HEK293 (cell line): Measurements from ENCODE around the gene RNASET2.

ENCODE experiments used
- CTCF ChIA-PET: fragments of 350-600 bp; formaldehyde crosslinking; extraction: SDS; loops from one replicate; lab custom pipeline; 2021; ENCODE audit warnings: antibody characterized with exemption; lab: Yijun Ruan, JAX
- POLR2A ChIA-PET: fragments of 300-600 bp; formaldehyde crosslinking; extraction: SDS; loops from one replicate; lab custom pipeline; 2020; ENCODE audit warnings: antibody characterized with exemption, inconsistent platforms; lab: Yijun Ruan, JAX
- H3K27ac ChIP-seq: fragments of 200-500 bp; sonication (Bioruptor generic); 2 replicates; pipeline ENCODE4 v1.5.1; 2014; ENCODE audit warnings: low read depth, low read length, control low read depth, inconsistent platforms; ENCODE audit errors: extremely low read depth
- H3K36me3 ChIP-seq, 2 experiments: fragments of 200-500 bp in 1 of 2; sonication (Bioruptor generic) in 1 of 2; 1 replicate in 1 of 2; 2 replicates in 1 of 2; pipeline ENCODE4 v1.5.1; 2014 to 2017; ENCODE audit warnings: inconsistent platforms in 2 of 2, low read length in 2 of 2; ENCODE audit not compliant: control insufficient read depth in 2 of 2, insufficient read depth in 1 of 2
- H3K4me1 ChIP-seq: fragments of 200-500 bp; sonication (Bioruptor generic); 2 replicates; pipeline ENCODE4 v1.5.1; 2014; ENCODE audit warnings: mild to moderate bottlenecking, low read length, inconsistent platforms; ENCODE audit not compliant: control insufficient read depth, insufficient read depth
- H3K4me3 ChIP-seq: 2 replicates; pipeline ENCODE4 v1.5.1; 2011; ENCODE audit warnings: low read depth, mild to moderate bottlenecking, control low read depth, low read length, moderate library complexity
- H3K9me3 ChIP-seq: fragments of 200-500 bp; sonication (Bioruptor generic); 2 replicates; pipeline ENCODE4 v1.5.1; 2014; ENCODE audit warnings: low read depth, low read length, inconsistent platforms; ENCODE audit not compliant: control insufficient read depth, insufficient read depth
- ATF2 ChIP-seq: fragments of 450-650 bp; formaldehyde crosslinking; IDR thresholded peaks from 2 replicates; pipeline ENCODE4 v1.5.1; 2016; ENCODE audit warnings: missing biosample characterization, missing genetic modification characterization, low read depth
- BCL6B ChIP-seq: fragments of 450-650 bp; formaldehyde crosslinking; IDR thresholded peaks from 2 replicates; pipeline ENCODE4 v1.5.1; 2017; ENCODE audit warnings: missing biosample characterization, missing genetic modification characterization
- ELK4 ChIP-seq: IDR thresholded peaks from 2 replicates; pipeline ENCODE4 v1.6.1; 2011; ENCODE audit warnings: mild to moderate bottlenecking, low read depth, low read length, borderline replicate concordance
- KLF1 ChIP-seq: fragments of 450-650 bp; formaldehyde crosslinking; IDR thresholded peaks from 2 replicates; pipeline ENCODE4 v1.5.1; 2016; ENCODE audit warnings: missing biosample characterization, missing genetic modification characterization
- KLF8 ChIP-seq: fragments of 450-650 bp; formaldehyde crosslinking; IDR thresholded peaks from 2 replicates; pipeline ENCODE4 v1.5.1; 2016; ENCODE audit warnings: missing biosample characterization, missing genetic modification characterization
- PRDM4 ChIP-seq: fragments of 450-650 bp; formaldehyde crosslinking; IDR thresholded peaks from 2 replicates; pipeline ENCODE4 v1.5.1; 2017; ENCODE audit warnings: missing biosample characterization, missing genetic modification characterization
- RBAK ChIP-seq: fragments of 450-650 bp; formaldehyde crosslinking; IDR thresholded peaks from 2 replicates; pipeline ENCODE4 v1.5.1; 2016; ENCODE audit warnings: missing biosample characterization, missing genetic modification characterization
- YY2 ChIP-seq: fragments of 450-650 bp; formaldehyde crosslinking; IDR thresholded peaks from 2 replicates; pipeline ENCODE4 v1.5.1; 2016; ENCODE audit warnings: missing biosample characterization, missing genetic modification characterization
- ZBTB48 ChIP-seq: fragments of 450-650 bp; formaldehyde crosslinking; IDR thresholded peaks from 2 replicates; pipeline ENCODE4 v1.5.1; 2016; ENCODE audit warnings: missing biosample characterization, missing genetic modification characterization
- ZBTB49 ChIP-seq: fragments of 450-650 bp; formaldehyde crosslinking; IDR thresholded peaks from 2 replicates; pipeline ENCODE4 v1.5.1; 2016; ENCODE audit warnings: missing biosample characterization, missing genetic modification characterization, low read depth
- ZFP37 ChIP-seq: fragments of 450-650 bp; formaldehyde crosslinking; IDR thresholded peaks from 2 replicates; pipeline ENCODE4 v1.5.1; 2016; ENCODE audit warnings: missing biosample characterization, missing genetic modification characterization
- ZFP69B ChIP-seq: fragments of 450-650 bp; formaldehyde crosslinking; IDR thresholded peaks from 2 replicates; pipeline ENCODE4 v1.5.1; 2016; ENCODE audit warnings: missing biosample characterization, missing genetic modification characterization
- ZIC2 ChIP-seq: fragments of 450-650 bp; formaldehyde crosslinking; IDR thresholded peaks from 2 replicates; pipeline ENCODE4 v1.5.1; 2016; ENCODE audit warnings: missing biosample characterization, missing genetic modification characterization
- ZNF10 ChIP-seq: fragments of 450-650 bp; formaldehyde crosslinking; IDR thresholded peaks from 2 replicates; pipeline ENCODE4 v1.5.1; 2017; ENCODE audit warnings: missing biosample characterization, missing genetic modification characterization
- ZNF146 ChIP-seq: fragments of 450-650 bp; formaldehyde crosslinking; IDR thresholded peaks from 2 replicates; pipeline ENCODE4 v1.5.1; 2016; ENCODE audit warnings: missing biosample characterization, missing genetic modification characterization
- ZNF221 ChIP-seq: fragments of 450-650 bp; formaldehyde crosslinking; IDR thresholded peaks from 2 replicates; pipeline ENCODE4 v1.5.1; 2017; ENCODE audit warnings: missing biosample characterization, missing genetic modification characterization, borderline replicate concordance
- ZNF248 ChIP-seq: fragments of 450-650 bp; formaldehyde crosslinking; IDR thresholded peaks from 2 replicates; pipeline ENCODE4 v1.5.1; 2017; ENCODE audit warnings: missing biosample characterization, missing genetic modification characterization
- ZNF354C ChIP-seq: fragments of 450-650 bp; formaldehyde crosslinking; IDR thresholded peaks from 2 replicates; pipeline ENCODE4 v1.5.1; 2016; ENCODE audit warnings: missing biosample characterization, missing genetic modification characterization, low read depth, borderline replicate concordance
- ZNF391 ChIP-seq: fragments of 450-650 bp; formaldehyde crosslinking; IDR thresholded peaks from 2 replicates; pipeline ENCODE4 v1.5.1; 2016; ENCODE audit warnings: low read depth, missing biosample characterization, missing genetic modification characterization, borderline replicate concordance
- ZNF501 ChIP-seq: fragments of 450-650 bp; formaldehyde crosslinking; IDR thresholded peaks from 2 replicates; pipeline ENCODE4 v1.5.1; 2016; ENCODE audit warnings: missing biosample characterization, missing genetic modification characterization
- ZNF513 ChIP-seq: fragments of 450-650 bp; IDR thresholded peaks from 2 replicates; pipeline ENCODE4 v1.5.1; 2018; ENCODE audit warnings: missing biosample characterization, missing genetic modification characterization
- ZNF664 ChIP-seq: fragments of 450-650 bp; formaldehyde crosslinking; IDR thresholded peaks from 2 replicates; pipeline ENCODE4 v1.5.1; 2016; ENCODE audit warnings: missing biosample characterization, missing genetic modification characterization
- ZNF777 ChIP-seq: fragments of 450-650 bp; formaldehyde crosslinking; IDR thresholded peaks from 2 replicates; pipeline ENCODE4 v1.5.1; 2017; ENCODE audit warnings: missing biosample characterization, missing genetic modification characterization, borderline replicate concordance
- ZSCAN5A ChIP-seq: fragments of 450-650 bp; formaldehyde crosslinking; IDR thresholded peaks from 2 replicates; pipeline ENCODE4 v1.5.1; 2016; ENCODE audit warnings: missing biosample characterization, missing genetic modification characterization
- ZXDB ChIP-seq: fragments of 450-650 bp; formaldehyde crosslinking; IDR thresholded peaks from 2 replicates; pipeline ENCODE4 v1.5.1; 2016; ENCODE audit warnings: missing biosample characterization, missing genetic modification characterization

RNASET2 gene

GRCh38 chr6:166956444-166957086 is at the start of gene RNASET2:
RNASET2 (minus strand) TSS chr6:166956550; CDS start chr6:166956182, 368 bp downstream.
- Histone ChIP-seq H3K27ac (peak within 1 kb of the TSS; percentile 52; the same call in 1 of the 2 replicates), H3K9me3 (no peaks in the 10 kb centered on the region), H3K36me3 (peaks cover 0 to 8% of the 10 kb centered on the region in 2 experiments; a peak in 1 of 3 replicates), H3K4me3 (peak within 1 kb of the TSS; percentile 87), H3K4me1 (peaks cover 6% of the 10 kb centered on the region; the same call in 1 of the 2 replicates)
- CTCF ChIA-PET = interaction anchor here (0.5 to 1.5 kb wide), 11 partner anchors 33 to 231 kb away, joined by 3 to 6 read pairs (median 4); no protein-coding TSS in a partner anchor
- POLR2A ChIA-PET = interaction anchor here (0.6 to 1.7 kb wide), 11 partner anchors 12 to 329 kb away, joined by 3 to 18 read pairs (median 3); partner anchors contain the start of genes CEP43 and RPS6KA2
- peak; percentile 12; the same call in 1 of the 2 replicates for TF ChIP-seq ZNF501 (tag by site-specific recombination)
- no peak for TF ChIP-seq RBAK
- TF ChIP-seq ZBTB48 = no peak
- no peak for TF ChIP-seq ZFP69B (tag by site-specific recombination)
- TF ChIP-seq ZSCAN5A = peak; percentile 42; the same call in 1 of the 2 replicates
- no peak for TF ChIP-seq ZNF10 (tag by site-specific recombination)
- no peak for TF ChIP-seq ZFP37 (tag by site-specific recombination)
- peak; percentile 41; the same call in 1 of the 2 replicates for TF ChIP-seq ZNF391
- TF ChIP-seq BCL6B (tag by site-specific recombination) = no peak
- TF ChIP-seq PRDM4 = no peak
- TF ChIP-seq ZNF513 (tag by site-specific recombination) = no peak
- peak; percentile 83; the same call in 1 of the 2 replicates for TF ChIP-seq KLF8 (tag by site-specific recombination)
- no peak for TF ChIP-seq ATF2 (tag by site-specific recombination)
- TF ChIP-seq ZNF221 = no peak
- TF ChIP-seq ZNF354C = no peak
- TF ChIP-seq ZNF248 (tag by site-specific recombination) = no peak
- TF ChIP-seq ZIC2 (tag by site-specific recombination) = peak; percentile 90
- TF ChIP-seq ZNF664 = no peak
- TF ChIP-seq ZBTB49 (tag by site-specific recombination) = no peak
- peak; percentile 72 for TF ChIP-seq KLF1 (tag by site-specific recombination)
- TF ChIP-seq ZXDB (tag by site-specific recombination) = 0 out of 2 replicates have a peak, but pooled peaks have one; percentile 6
- TF ChIP-seq YY2 (tag by site-specific recombination) = no peak
- TF ChIP-seq ELK4 = no peak
- no peak for TF ChIP-seq ZNF146
- 0 out of 2 replicates have a peak, but pooled peaks have one; percentile 57 for TF ChIP-seq ZNF777 (tag by site-specific recombination)
